ENCODE measurements around the gene ATP9A.

DNA sequence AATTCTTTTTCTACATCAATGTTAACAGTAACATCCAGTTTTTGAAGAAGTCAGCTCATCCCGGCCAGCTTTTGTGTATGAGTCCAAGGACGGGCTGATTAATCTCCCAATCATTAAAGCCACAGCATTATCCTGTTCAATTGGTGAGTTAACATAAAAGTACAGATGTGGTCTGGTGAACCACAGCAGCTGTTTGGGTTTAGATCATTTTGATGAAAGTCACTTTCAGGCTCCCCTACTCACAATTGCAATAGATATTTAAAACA, 156.6 kb downstream of the ATP9A start:
- TF ChIP-seq RAD21 (IDR thresholded peaks at IDR 0.05) (no peak), CTCF (IDR thresholded peaks at IDR 0.05; ENCODE audit: low read depth, low read length, missing input control) (no peak), SP1 (IDR thresholded peaks at IDR 0.05) (no peak), MAX (IDR thresholded peaks at IDR 0.05) (no peak), YY1 (IDR thresholded peaks at IDR 0.05) (no peak), TAF1 (conservative IDR thresholded peaks at IDR 0.05) (no peak)
- TF ChIP-seq, protein P1, sequence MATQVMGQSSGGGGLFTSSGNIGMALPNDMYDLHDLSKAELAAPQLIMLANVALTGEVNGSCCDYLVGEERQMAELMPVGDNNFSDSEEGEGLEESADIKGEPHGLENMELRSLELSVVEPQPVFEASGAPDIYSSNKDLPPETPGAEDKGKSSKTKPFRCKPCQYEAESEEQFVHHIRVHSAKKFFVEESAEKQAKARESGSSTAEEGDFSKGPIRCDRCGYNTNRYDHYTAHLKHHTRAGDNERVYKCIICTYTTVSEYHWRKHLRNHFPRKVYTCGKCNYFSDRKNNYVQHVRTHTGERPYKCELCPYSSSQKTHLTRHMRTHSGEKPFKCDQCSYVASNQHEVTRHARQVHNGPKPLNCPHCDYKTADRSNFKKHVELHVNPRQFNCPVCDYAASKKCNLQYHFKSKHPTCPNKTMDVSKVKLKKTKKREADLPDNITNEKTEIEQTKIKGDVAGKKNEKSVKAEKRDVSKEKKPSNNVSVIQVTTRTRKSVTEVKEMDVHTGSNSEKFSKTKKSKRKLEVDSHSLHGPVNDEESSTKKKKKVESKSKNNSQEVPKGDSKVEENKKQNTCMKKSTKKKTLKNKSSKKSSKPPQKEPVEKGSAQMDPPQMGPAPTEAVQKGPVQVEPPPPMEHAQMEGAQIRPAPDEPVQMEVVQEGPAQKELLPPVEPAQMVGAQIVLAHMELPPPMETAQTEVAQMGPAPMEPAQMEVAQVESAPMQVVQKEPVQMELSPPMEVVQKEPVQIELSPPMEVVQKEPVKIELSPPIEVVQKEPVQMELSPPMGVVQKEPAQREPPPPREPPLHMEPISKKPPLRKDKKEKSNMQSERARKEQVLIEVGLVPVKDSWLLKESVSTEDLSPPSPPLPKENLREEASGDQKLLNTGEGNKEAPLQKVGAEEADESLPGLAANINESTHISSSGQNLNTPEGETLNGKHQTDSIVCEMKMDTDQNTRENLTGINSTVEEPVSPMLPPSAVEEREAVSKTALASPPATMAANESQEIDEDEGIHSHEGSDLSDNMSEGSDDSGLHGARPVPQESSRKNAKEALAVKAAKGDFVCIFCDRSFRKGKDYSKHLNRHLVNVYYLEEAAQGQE (IDR thresholded peaks at IDR 0.05), result no peak
- TF ChIP-seq, protein P2, sequence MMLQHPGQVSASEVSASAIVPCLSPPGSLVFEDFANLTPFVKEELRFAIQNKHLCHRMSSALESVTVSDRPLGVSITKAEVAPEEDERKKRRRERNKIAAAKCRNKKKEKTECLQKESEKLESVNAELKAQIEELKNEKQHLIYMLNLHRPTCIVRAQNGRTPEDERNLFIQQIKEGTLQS (IDR thresholded peaks at IDR 0.05), result no peak

All from liver (tissue), 3 donors.